T1000 (cell line): ENCODE results near the gene MEF2C.
A peak's percentile ranks its signal among the peaks of the same experiment; 100 is the strongest.

Experiments used
- DNase-seq: peaks from one replicate; lab custom pipeline; 2025; ENCODE audit warnings: mixed read lengths; lab: John Stamatoyannopoulos, UW

MEF2C gene

GRCh38 chr5:88758591-88758990, 124.4 kb downstream of the MEF2C start:
- no peak for DNase-seq

DNA sequence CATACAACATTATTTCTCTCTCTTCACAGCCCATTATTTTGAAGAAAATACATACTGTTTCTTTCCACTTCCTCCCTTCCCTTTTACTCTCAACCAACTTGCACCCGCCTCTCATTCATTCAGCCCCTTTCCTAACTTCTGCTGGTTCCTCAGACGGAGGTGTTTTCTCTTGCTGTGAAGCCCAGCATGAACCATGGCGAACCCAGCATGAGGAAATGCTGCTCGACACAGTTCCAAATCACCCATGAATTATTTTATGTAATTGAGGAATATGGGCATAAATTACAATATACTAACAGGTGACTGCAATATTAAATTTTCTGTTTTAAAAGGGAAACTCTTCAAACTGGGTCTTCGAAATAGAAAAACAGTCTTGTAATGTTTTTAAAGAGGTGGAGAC, 124.8 kb downstream of the MEF2C start:
- DNase-seq = no peak

- no peak for DNase-seq
These were observed 126.0 kb downstream of the MEF2C start for GRCh38 chr5:88756953-88757352.

GRCh38 chr5:88748666-88749065, 134.3 kb downstream of the MEF2C start:
- no peak for DNase-seq

GRCh38 chr5:88746438-88746882, 136.5 kb downstream of the MEF2C start:
- DNase-seq = no peak

DNA sequence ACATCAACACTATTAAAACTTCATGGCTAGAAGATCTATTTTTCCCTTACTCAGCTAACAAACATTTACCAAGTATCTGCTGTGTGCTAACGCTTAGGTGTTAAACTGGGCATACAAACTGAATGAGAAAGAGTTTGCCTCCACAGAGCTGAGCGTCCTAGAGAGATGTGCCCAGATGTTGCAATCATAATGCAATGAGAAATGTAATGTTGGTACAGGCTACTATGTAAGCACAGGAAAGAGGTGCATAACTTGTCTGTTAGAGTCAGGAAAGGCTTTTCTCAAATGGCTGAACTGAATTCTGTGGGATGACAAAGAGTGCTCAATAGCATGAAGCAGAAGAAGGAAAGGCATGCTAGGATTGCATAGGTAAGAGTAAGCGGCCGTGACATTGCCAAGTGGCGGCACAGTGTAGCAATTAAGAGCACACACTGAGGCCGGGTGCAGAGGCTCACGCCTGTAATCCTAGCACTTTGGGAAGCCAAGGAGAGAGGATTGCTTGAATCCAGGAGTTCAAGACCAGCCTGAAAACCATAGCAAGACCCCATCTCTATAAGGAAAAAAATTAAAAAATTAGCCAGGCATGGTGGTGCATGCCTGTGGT, 137.8 kb downstream of the MEF2C start:
- no peak for DNase-seq

GRCh38 chr5:88743231-88743834, 139.7 kb downstream of the MEF2C start:
- DNase-seq = no peak

DNA sequence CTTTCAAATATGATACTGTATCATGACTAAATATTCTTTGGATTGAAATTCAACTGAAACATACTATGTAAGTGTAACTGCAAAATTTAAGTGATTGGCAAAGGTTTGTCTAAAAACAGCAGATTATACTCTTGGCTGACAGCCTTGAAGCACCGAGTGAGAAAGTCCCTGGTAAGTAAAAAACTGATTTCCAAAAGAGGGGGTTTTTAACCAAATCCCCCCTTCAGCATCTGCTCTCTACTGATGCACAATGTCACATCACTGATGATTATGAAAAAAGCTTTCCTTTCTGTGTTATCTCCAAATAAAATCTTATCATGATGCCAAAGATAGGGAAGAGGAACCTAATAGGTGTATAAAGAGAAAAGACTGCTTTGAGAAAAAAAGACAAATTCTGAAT, 141.0 kb downstream of the MEF2C start:
- no peak for DNase-seq

DNA sequence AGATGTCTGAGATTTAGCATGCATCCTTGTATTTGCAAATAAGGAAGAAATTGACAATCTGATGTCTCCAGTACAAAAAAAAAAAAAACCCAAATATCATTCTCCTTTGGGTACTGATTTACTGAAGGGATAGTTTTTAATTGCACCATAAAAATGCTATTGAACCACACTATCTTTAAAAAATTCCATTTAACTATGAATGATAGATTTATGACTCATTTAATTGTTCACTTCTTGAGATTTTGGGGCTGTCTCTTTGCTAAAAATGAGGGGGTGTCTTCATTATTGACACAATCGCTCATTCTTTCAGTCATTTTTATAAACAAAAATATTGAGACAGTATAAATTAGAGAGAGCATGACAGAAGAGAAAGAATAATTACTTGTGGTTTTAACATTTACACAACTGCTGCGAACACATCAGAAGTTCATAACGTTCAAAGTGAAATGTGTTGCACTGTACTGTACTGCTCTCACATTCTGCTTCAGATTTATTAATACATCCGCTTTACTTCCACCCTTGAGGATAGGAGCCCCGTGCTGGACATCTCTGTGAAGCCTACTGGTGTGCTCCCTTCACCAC, 142.3 kb downstream of the MEF2C start:
- DNase-seq = no peak

DNA sequence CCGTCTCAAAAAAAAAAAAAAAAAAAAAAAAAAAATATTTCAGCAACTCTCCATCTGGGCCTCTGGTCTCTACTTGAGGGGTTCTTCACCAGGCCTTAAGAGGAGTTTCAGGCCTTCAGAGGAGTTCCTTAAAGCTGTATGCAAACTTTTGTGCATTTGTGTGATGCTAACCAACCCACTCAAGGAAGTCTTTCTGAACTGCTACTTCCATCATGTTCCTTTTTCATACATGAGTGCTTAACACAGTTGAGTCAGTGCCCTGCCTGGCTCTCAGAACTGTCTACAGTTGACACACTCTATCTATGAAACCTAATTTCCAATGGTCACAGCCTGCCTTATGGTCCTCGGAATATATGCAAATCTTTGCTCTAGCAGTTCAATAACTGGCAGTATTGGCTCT, 146.5 kb downstream of the MEF2C start:
- DNase-seq = no peak

GRCh38 chr5:88734983-88735382, 148.0 kb downstream of the MEF2C start:
- DNase-seq = no peak

DNA sequence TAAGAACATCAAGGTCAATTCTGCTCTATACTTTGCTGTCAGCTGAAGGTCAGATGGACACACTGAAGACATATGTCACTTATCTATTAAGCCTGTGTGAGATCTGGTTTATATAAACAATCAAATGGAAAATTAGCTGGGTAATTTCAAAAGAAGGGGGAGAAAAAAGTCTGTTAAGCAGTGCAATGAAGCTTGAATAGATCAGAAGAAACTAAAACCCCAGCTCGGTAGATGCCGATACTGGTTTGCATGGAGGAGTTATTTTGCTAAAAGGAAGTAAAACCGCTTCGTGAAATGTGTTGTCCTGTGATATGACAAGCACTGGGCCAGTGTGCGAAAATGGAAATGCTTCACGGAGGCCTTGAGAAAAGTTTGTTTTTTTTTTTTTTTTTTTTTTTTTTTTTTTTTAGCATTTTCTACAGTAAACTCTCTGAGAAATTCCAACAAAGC, 148.8 kb downstream of the MEF2C start:
- DNase-seq = no peak

GRCh38 chr5:88732862-88733261, 150.1 kb downstream of the MEF2C start:
- DNase-seq = no peak

DNA sequence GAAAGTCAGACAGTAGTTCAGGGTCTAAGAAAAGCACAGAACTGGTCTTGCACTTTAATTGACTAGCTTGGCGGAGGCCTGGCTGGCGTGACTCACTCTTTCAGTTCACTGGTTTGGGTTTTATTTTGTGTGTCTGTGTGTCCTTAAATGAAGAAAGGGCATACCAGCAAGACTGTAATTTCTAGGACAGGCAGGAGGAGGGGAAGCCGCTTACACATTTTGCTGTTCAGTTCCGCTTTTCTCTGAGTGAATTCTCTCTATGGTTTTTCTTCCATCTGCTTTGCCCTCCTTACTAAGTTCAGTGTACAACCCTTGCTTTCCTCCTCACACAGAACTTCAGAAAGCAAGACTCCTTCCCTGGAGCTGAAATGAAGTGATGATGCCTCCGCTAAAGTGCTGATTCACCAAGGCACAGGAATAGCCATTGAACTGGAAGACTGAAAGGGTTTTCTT, 150.8 kb downstream of the MEF2C start:
- no peak for DNase-seq

DNA sequence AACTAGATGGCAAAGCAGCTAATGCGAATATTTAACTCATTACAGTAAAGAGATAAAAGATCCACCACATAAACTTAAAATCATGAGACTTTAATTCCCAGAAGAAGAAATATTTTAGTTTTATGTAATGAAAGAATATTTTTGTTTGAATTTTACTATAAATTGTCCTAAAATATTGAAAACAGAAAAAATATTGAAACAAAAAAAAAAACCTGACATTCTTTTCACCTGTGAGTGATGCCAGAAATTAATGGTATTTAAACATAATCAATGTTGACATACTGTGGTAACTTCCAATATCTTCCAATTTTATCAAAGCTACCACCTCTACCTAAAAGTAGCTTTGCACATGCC, 153.2 kb downstream of the MEF2C start:
- DNase-seq = no peak

- DNase-seq = peak; percentile 12
These were observed 153.7 kb downstream of the MEF2C start for GRCh38 chr5:88729084-88729828.

DNA sequence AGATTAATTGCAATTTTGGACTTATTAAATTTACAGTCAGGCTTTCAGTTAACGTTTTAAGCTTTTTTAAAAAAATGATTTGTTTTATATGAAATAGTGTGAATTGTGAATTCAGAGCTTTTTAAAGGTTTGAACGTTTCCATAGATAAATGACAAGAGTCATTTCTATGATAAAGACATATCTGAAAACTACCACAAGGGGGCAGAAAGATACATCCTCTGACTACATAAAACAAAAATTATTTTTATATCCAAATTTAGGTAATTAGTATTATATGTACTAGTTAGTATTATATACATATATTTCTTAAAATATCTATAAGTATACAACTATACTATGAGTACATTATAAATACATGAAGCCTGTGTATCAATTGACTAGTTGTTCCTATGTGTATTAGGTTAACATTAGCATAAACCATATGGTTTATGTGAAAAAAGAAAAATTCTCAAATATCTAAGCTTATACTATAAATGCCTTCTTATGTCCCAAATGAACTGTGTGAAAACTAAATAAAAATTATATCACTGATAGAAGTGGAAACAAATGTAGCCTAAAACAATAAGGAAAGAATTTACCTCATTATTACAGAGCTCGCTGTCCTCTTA, 155.2 kb downstream of the MEF2C start:
- DNase-seq = no peak

DNA sequence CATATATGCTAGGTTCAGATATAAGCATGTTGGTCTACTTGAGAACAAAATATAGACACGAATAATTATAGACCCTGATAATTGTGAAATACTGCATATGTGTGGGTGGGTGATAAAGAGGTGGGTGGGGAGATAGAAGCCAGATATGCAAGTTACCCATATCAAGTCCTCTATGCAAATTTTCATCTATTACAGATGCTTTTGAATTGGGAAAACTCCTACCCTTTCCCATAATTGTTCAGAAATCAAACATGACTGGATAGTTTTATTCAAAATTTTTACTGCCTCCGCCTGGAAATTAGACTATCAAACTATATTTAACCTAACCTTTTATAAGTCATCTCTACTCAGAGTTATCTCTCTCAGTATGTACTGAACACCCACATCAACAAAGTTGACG, 157.5 kb downstream of the MEF2C start:
- no peak for DNase-seq

- no peak for DNase-seq
These were observed 158.8 kb downstream of the MEF2C start for GRCh38 chr5:88724201-88724600.

DNA sequence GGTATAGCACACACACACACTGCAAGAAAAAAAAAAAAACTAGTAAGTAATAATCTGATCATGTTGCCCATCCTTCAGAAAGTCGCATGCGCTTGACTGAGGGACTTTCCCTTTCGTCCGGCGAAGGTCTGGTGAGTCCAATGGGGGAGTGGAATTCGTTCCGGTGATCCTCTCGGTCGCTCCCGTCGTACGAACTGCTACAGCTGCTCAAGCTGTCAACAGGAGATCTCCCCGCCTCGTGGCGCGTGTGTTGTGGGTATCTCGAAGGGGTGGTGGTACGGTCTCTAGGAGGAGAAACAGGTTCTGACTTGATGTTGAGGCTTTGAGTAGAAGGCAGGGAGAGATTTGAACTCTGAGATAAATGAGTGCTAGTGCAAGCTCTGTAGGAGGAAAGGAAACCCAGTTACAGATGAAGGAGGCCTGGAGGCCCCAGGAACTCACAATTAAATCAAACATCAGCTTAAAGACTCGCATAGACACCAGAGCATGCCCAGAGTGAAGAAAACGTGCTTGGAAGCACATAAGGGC, 160.4 kb downstream of the MEF2C start:
- no peak for DNase-seq

GRCh38 chr5:88719434-88719833, 163.6 kb downstream of the MEF2C start:
- DNase-seq = no peak

DNA sequence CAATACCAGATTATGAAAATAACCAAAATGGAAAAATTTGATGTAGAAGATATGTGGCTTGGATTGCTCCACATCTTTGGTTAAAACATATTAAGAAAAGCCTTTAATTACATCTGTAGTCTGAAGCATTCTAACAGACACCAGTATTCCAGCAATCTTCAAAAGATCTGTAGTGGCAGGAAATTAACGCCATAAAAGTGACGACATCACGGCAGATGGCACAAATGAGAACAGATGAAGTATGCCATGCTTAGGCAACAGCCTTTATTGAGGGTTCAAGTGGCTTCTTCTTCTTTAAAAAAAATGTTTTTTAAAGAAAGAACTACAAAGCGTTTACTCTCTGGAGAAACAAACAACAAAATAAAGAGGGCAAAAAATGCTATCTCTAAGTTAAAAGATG, 164.2 kb downstream of the MEF2C start:
- DNase-seq = no peak
